ENCODE measurements around the gene BPI. TPM values are rescaled to one million over a fixed set of nuclear protein-coding genes. Genes with fewer than 3 reads are reported as not detected.

Gene BPI
- total RNA-seq, 1 experiment from 2014 or later, result not detected

DNA sequence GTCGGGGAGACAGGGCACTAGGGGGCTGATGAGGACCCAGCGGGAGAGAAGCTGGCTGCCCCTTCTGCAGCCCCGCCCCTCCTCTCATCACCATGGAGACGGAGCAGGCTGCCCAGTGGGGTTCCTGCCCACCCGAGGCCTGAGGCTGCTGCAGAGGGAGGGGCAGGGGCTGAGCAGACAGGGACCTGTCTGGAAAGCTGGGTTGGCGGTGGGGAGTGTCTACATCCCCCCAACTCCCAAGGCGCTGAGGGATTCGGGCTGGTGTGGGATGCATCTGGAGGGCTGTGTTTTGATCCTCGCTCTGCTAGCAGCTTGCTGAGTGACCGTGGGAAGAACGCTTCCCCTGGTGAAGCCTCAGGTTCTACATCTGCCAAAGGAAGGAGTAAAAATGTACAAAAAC, 1.2 kb upstream of the BPI start:
- DNase-seq (ENCODE audit: low read depth, low spot score), result no peak
- H4K20me1 ChIP-seq (ENCODE audit: insufficient read depth), result no peaks in the 10 kb centered on the region
- no peaks in the 10 kb centered on the region for H3K79me2 ChIP-seq (ENCODE audit: insufficient read depth, low read length)
- no peak overlapping the region for H3K4me2 ChIP-seq (ENCODE audit: low read length)
- no peaks in the 10 kb centered on the region for H3K27me3 ChIP-seq (ENCODE audit: insufficient read depth, low read length)
- no peak overlapping the region for H3K27ac ChIP-seq (ENCODE audit: low read depth, low read length)
- peaks cover 6 to 10% of the 10 kb centered on the region in 2 experiments; a peak in 2 of 4 replicates for H3K4me1 ChIP-seq (ENCODE audit: control insufficient read depth in 1 of 2, insufficient read depth in 2 of 2, low read length in 2 of 2)
- no peaks in the 10 kb centered on the region for H3K36me3 ChIP-seq (ENCODE audit: control insufficient read depth in 1 of 2, insufficient read depth in 2 of 2, low read length in 2 of 2)
- ChIA-PET RAD21 (ENCODE audit: low non-redundant PET in 1 of 2, low total read pairs in 2 of 2, uncharacterized antibody in 2 of 2, unreplicated experiment in 2 of 2) (no interaction called here), POLR2A (no interaction called here), CTCF (interaction anchor here (1.0 kb wide), 1 partner anchor 72 kb away, joined by 3 read pairs; no protein-coding TSS in a partner anchor)
- H3K9me2 ChIP-seq (ENCODE audit: insufficient read depth), result no peaks in the 10 kb centered on the region
- no peak overlapping the region for H3K4me3 ChIP-seq (replicated peaks in 1 of 2; ENCODE audit: low read depth in 1 of 2, low read length in 2 of 2)
- BruUV-seq (replicated peaks), result no TSS peak
- intact Hi-C loops (cut with micrococcal nuclease), result no loop called here
- no peaks in the 10 kb centered on the region for H3K9me3 ChIP-seq (ENCODE audit: control insufficient read depth in 1 of 2, insufficient read depth in 1 of 2, low read depth in 1 of 2, low read length in 2 of 2)
- no peak for ATAC-seq
- TF ChIP-seq CBX3 (IDR thresholded peaks at IDR 0.05; ENCODE audit: low read depth) (no peak), SRF (IDR thresholded peaks at IDR 0.05; ENCODE audit: low read depth) (no peak), YY1 (IDR thresholded peaks at IDR 0.05; ENCODE audit: extremely low read depth, insufficient replicate concordance, low read depth, low read length) (no peak), EGR1 (IDR thresholded peaks at IDR 0.05; ENCODE audit: low read depth) (no peak), ELF1 (IDR thresholded peaks at IDR 0.05; ENCODE audit: borderline replicate concordance, low read depth) (no peak), TCF7L2 (IDR thresholded peaks at IDR 0.05; ENCODE audit: borderline replicate concordance, extremely low read depth, insufficient read depth, insufficient read length) (no peak), EZH2 (IDR thresholded peaks at IDR 0.05) (no peak), CEBPB (IDR thresholded peaks at IDR 0.05; ENCODE audit: low read depth) (no peak), EZH2phosphoT487 (IDR thresholded peaks at IDR 0.05; ENCODE audit: borderline replicate concordance) (no peak), ZNF274 (IDR thresholded peaks at IDR 0.05; ENCODE audit: low read depth, low read length) (no peak), FOSL1 (IDR thresholded peaks at IDR 0.05; ENCODE audit: low read depth) (no peak), POLR2AphosphoS5 (IDR thresholded peaks at IDR 0.05; ENCODE audit: low read depth, low read length) (no peak), SIN3A (IDR thresholded peaks at IDR 0.05; ENCODE audit: low read depth) (no peak)
- TF ChIP-seq, protein P1, sequence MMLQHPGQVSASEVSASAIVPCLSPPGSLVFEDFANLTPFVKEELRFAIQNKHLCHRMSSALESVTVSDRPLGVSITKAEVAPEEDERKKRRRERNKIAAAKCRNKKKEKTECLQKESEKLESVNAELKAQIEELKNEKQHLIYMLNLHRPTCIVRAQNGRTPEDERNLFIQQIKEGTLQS (IDR thresholded peaks at IDR 0.05), result no peak
- TF ChIP-seq, protein P2, sequence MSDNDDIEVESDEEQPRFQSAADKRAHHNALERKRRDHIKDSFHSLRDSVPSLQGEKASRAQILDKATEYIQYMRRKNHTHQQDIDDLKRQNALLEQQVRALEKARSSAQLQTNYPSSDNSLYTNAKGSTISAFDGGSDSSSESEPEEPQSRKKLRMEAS (IDR thresholded peaks at IDR 0.05), result no peak
- TF ChIP-seq, protein P3, sequence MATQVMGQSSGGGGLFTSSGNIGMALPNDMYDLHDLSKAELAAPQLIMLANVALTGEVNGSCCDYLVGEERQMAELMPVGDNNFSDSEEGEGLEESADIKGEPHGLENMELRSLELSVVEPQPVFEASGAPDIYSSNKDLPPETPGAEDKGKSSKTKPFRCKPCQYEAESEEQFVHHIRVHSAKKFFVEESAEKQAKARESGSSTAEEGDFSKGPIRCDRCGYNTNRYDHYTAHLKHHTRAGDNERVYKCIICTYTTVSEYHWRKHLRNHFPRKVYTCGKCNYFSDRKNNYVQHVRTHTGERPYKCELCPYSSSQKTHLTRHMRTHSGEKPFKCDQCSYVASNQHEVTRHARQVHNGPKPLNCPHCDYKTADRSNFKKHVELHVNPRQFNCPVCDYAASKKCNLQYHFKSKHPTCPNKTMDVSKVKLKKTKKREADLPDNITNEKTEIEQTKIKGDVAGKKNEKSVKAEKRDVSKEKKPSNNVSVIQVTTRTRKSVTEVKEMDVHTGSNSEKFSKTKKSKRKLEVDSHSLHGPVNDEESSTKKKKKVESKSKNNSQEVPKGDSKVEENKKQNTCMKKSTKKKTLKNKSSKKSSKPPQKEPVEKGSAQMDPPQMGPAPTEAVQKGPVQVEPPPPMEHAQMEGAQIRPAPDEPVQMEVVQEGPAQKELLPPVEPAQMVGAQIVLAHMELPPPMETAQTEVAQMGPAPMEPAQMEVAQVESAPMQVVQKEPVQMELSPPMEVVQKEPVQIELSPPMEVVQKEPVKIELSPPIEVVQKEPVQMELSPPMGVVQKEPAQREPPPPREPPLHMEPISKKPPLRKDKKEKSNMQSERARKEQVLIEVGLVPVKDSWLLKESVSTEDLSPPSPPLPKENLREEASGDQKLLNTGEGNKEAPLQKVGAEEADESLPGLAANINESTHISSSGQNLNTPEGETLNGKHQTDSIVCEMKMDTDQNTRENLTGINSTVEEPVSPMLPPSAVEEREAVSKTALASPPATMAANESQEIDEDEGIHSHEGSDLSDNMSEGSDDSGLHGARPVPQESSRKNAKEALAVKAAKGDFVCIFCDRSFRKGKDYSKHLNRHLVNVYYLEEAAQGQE (IDR thresholded peaks at IDR 0.05; ENCODE audit: low read depth), result no peak
- no peak overlapping the region for H2AFZ ChIP-seq (ENCODE audit: low read depth, low read length, poor library complexity, severe bottlenecking)
- H3K9ac ChIP-seq (ENCODE audit: low read length), result no peak overlapping the region
